GM12872 (cell line): ENCODE results near the gene SERAC1.

Experiments used
- CTCF ChIP-seq: IDR thresholded peaks from 3 replicates; pipeline ENCODE4 v1.5.1; 2011; ENCODE audit warnings: low read depth, mild to moderate bottlenecking, low read length, moderate library complexity; ENCODE audit not compliant: insufficient read depth

The SERAC1 gene

GRCh38 chr6:158168040-158168289, at the start of gene SERAC1:
TSS of gene SERAC1 (minus strand) at chr6:158168262. CDS start at chr6:158158363, 9,899 bp downstream.
- TF ChIP-seq CTCF, result no peak

GRCh38 chr6:158213925-158214674, 46.0 kb upstream of the SERAC1 start:
- TF ChIP-seq CTCF, result peak; percentile 79

- TF ChIP-seq CTCF, result no peak
Observed at GRCh38 chr6:158211273-158212055, 43.4 kb upstream of the SERAC1 start.

- TF ChIP-seq CTCF, result no peak
Observed at GRCh38 chr6:158207422-158207788, 39.3 kb upstream of the SERAC1 start.

GRCh38 chr6:158206740-158207421, 38.8 kb upstream of the SERAC1 start:
- TF ChIP-seq CTCF, result no peak

GRCh38 chr6:158205169-158205944, 37.3 kb upstream of the SERAC1 start:
- TF ChIP-seq CTCF, result peak; percentile 47

GRCh38 chr6:158198461-158198860, 30.4 kb upstream of the SERAC1 start:
- no peak for TF ChIP-seq CTCF
